ENCODE data around the gene TRIM40.

TRIM40 gene

GRCh38 chr6:30194797-30195690, 59.1 kb downstream of the TRIM40 start:
- peak; percentile 18 for DNase-seq (ENCODE audit: low read depth)
- no peak overlapping the region for H3K4me3 ChIP-seq (ENCODE audit: low read length)
- TF ChIP-seq, protein P1, sequence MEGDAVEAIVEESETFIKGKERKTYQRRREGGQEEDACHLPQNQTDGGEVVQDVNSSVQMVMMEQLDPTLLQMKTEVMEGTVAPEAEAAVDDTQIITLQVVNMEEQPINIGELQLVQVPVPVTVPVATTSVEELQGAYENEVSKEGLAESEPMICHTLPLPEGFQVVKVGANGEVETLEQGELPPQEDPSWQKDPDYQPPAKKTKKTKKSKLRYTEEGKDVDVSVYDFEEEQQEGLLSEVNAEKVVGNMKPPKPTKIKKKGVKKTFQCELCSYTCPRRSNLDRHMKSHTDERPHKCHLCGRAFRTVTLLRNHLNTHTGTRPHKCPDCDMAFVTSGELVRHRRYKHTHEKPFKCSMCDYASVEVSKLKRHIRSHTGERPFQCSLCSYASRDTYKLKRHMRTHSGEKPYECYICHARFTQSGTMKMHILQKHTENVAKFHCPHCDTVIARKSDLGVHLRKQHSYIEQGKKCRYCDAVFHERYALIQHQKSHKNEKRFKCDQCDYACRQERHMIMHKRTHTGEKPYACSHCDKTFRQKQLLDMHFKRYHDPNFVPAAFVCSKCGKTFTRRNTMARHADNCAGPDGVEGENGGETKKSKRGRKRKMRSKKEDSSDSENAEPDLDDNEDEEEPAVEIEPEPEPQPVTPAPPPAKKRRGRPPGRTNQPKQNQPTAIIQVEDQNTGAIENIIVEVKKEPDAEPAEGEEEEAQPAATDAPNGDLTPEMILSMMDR (conservative IDR thresholded peaks at IDR 0.05; ENCODE audit: low read length): no peak

DNA sequence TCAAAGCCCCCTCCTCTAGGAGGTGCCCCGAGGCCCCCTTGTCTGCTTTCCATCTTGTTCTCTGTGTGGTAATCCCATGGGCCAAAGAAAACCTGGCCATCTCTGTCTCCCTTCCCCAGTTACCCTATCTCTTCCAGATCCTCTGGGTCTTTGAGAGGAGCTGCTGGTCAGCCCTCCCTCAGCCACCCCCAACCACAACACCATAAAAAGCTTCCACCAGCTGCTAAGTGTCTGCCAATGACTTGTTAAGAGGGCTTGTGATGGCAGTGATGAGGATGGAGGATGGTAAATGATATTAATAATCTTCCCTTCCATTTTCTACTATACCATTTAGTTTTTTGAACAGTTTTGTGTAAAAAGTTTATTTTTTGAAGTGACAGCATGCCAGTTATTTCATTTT, 60.0 kb downstream of the TRIM40 start:
- no peak for DNase-seq (ENCODE audit: low read depth)
- H3K4me3 ChIP-seq (ENCODE audit: low read length): no peak overlapping the region
- TF ChIP-seq, protein P1 (conservative IDR thresholded peaks at IDR 0.05; ENCODE audit: low read length): no peak

- TF ChIP-seq, protein P1 (conservative IDR thresholded peaks at IDR 0.05; ENCODE audit: low read length): no peak
- DNase-seq (ENCODE audit: low read depth): no peak
- no peak overlapping the region for H3K4me3 ChIP-seq (ENCODE audit: low read length)
Observed at GRCh38 chr6:30196376-30196775, 60.4 kb downstream of the TRIM40 start.

Measured in AG10803 (cell line).